ENCODE results near the gene LOC101059915.
"Not testable (repeated sequence)": the region's sequence is repeated elsewhere in the genome, so short reads cannot be mapped to it uniquely, and the experiment has no call there.

DNA sequence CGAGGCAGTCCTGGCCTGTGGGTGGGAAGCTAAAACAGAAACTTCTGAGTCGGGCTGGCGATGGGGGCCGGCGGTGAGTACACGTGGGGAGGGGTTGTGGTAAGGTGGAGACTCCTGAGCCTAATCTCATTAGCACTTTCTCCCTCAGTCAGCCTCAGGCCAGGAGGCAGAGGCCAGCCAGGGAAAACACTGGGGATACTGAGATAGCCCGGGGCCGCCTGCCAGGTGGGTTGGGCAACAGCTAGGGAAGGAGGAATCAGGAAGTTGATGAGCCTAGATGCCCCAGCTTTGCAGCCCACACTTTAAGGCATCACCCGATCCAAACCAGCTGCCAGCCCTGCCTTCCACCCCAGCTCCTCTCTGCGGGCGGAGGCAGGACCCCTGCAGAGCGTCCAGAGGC, 49.0 kb downstream of the LOC101059915 start:
- TF ChIP-seq, protein P1, sequence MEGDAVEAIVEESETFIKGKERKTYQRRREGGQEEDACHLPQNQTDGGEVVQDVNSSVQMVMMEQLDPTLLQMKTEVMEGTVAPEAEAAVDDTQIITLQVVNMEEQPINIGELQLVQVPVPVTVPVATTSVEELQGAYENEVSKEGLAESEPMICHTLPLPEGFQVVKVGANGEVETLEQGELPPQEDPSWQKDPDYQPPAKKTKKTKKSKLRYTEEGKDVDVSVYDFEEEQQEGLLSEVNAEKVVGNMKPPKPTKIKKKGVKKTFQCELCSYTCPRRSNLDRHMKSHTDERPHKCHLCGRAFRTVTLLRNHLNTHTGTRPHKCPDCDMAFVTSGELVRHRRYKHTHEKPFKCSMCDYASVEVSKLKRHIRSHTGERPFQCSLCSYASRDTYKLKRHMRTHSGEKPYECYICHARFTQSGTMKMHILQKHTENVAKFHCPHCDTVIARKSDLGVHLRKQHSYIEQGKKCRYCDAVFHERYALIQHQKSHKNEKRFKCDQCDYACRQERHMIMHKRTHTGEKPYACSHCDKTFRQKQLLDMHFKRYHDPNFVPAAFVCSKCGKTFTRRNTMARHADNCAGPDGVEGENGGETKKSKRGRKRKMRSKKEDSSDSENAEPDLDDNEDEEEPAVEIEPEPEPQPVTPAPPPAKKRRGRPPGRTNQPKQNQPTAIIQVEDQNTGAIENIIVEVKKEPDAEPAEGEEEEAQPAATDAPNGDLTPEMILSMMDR (IDR thresholded peaks at IDR 0.05; ENCODE audit: poor library complexity, severe bottlenecking): not testable (repeated sequence)
- not testable (repeated sequence) for TF ChIP-seq POLR2AphosphoS5 (IDR thresholded peaks at IDR 0.05); EP300 (conservative IDR thresholded peaks at IDR 0.05; ENCODE audit: poor library complexity, severe bottlenecking)

Data from neural cell (in vitro differentiated cells).